ENCODE results near the gene TPX2. TPM values are rescaled to one million over a fixed set of nuclear protein-coding genes. Genes with fewer than 3 reads are reported as not detected.
A peak's percentile ranks its signal among the peaks of the same experiment; 100 is the strongest.

TPX2 gene
- polyA plus RNA-seq, 2 of the 4 experiments (the other 2 are of a cell fraction), result 92.9 TPM

GRCh38 chr20:31740208-31740607 is 1.1 kb downstream of the TPX2 start:
- DNase-seq (ENCODE audit: low read depth in 1 of 2, low spot score in 1 of 2) (no peak), FAIRE-seq (no peak), ATAC-seq (no peak)
- Histone ChIP-seq H3K4me2 (peak overlapping the region; percentile 89), H3K4me1 (peaks cover 30% of the 10 kb centered on the region), H3K4me3 (peak overlapping the region; percentile 57), H3K27ac (peak overlapping the region; percentile 84 to 87), H3K9me3 (no peaks in the 10 kb centered on the region)
- ChIA-PET POLR2A (interaction anchor here (1.2 kb wide), 1 partner anchor 119 kb away, joined by 3 read pairs; no protein-coding TSS in a partner anchor), CTCF (interaction anchor here (1.1 to 1.6 kb wide), 5 partner anchors 13 to 107 kb away, joined by 3 to 6 read pairs (median 4); no protein-coding TSS in a partner anchor)
- 0% methylated on average over 1 of the region's 1 CpG for WGBS (ENCODE audit: missing lambda C conversion rate)
- TF ChIP-seq CHD2 (IDR thresholded peaks at IDR 0.05; ENCODE audit: low read length, partially characterized antibody), result no peak
- TF ChIP-seq HOXB5 (CRISPR knock-in tag; IDR thresholded peaks at IDR 0.05), result no peak
- no peak for TF ChIP-seq ZNF302 (CRISPR knock-in tag; IDR thresholded peaks at IDR 0.05)
- no peak for TF ChIP-seq TP53 (CRISPR knock-in tag; IDR thresholded peaks at IDR 0.05)
- TF ChIP-seq ZSCAN20 (CRISPR knock-in tag; IDR thresholded peaks at IDR 0.05), result no peak
- no peak for TF ChIP-seq HES2 (IDR thresholded peaks at IDR 0.05)
- no peak for TF ChIP-seq SREBF2 (IDR thresholded peaks at IDR 0.05)
- TF ChIP-seq CBX2 (IDR thresholded peaks at IDR 0.05; ENCODE audit: borderline replicate concordance, low read depth), result no peak
- no peak for TF ChIP-seq CHD4 (IDR thresholded peaks at IDR 0.05; ENCODE audit: borderline replicate concordance)
- no peak for TF ChIP-seq HOXB13 (CRISPR knock-in tag; IDR thresholded peaks at IDR 0.05; ENCODE audit: low read depth)
- TF ChIP-seq HEYL (CRISPR knock-in tag; IDR thresholded peaks at IDR 0.05), result no peak
- TF ChIP-seq RFX5 (IDR thresholded peaks at IDR 0.05), result no peak
- no peak for TF ChIP-seq FOXS1 (CRISPR knock-in tag; IDR thresholded peaks at IDR 0.05)
- TF ChIP-seq CBX8 (IDR thresholded peaks at IDR 0.05), result no peak
- no peak for TF ChIP-seq MAFK (IDR thresholded peaks at IDR 0.05; ENCODE audit: partially characterized antibody)
- no peak for TF ChIP-seq RAD21 (conservative IDR thresholded peaks at IDR 0.05 in 1 of 2, IDR thresholded peaks at IDR 0.05 in 1 of 2)

GRCh38 chr20:31740656-31741323 is 1.7 kb downstream of the TPX2 start:
- 30% methylated on average over 1 of the region's 1 CpG for WGBS (ENCODE audit: missing lambda C conversion rate)
- ATAC-seq (no peak), DNase-seq (ENCODE audit: low read depth in 1 of 2, low spot score in 1 of 2) (no peak), FAIRE-seq (no peak)
- TF ChIP-seq EHF (CRISPR knock-in tag; IDR thresholded peaks at IDR 0.05) (no peak), USF2 (IDR thresholded peaks at IDR 0.05) (no peak), HES2 (IDR thresholded peaks at IDR 0.05) (no peak), NR3C1 (IDR thresholded peaks at IDR 0.05) (no peak), TP53 (CRISPR knock-in tag; IDR thresholded peaks at IDR 0.05) (no peak), POLR2A (IDR thresholded peaks at IDR 0.05; ENCODE audit: low read length) (no peak), ZFP36 (IDR thresholded peaks at IDR 0.05; ENCODE audit: borderline replicate concordance, partially characterized antibody) (no peak), ELK1 (IDR thresholded peaks at IDR 0.05; ENCODE audit: low read depth, low read length) (no peak), TFCP2L1 (CRISPR knock-in tag; IDR thresholded peaks at IDR 0.05) (no peak), EP300 (IDR thresholded peaks at IDR 0.05) (no peak), CEBPB (IDR thresholded peaks at IDR 0.05) (no peak), BHLHE40 (IDR thresholded peaks at IDR 0.05; ENCODE audit: low read depth, low read length) (no peak), NPAS2 (CRISPR knock-in tag; IDR thresholded peaks at IDR 0.05; ENCODE audit: borderline replicate concordance) (no peak), RAD21 (conservative IDR thresholded peaks at IDR 0.05 in 1 of 2, IDR thresholded peaks at IDR 0.05 in 1 of 2) (no peak), REST (IDR thresholded peaks at IDR 0.05) (no peak), RCOR1 (IDR thresholded peaks at IDR 0.05; ENCODE audit: low read depth, low read length) (no peak)
- peak overlapping the region; percentile 89 for H3K4me2 ChIP-seq
- CTCF ChIA-PET, result interaction anchor here (0.7 to 1.3 kb wide), 3 partner anchors 13 to 106 kb away, joined by 3 to 5 read pairs (median 3); no protein-coding TSS in a partner anchor
- H3K4me1 ChIP-seq, result peaks cover 33% of the 10 kb centered on the region
- POLR2A ChIA-PET, result no interaction called here
- H3K9me3 ChIP-seq, result no peaks in the 10 kb centered on the region
- H3K27ac ChIP-seq, result peak overlapping the region; percentile 84 to 87
- H3K4me3 ChIP-seq, result peak overlapping the region; percentile 57
